ENCODE results near the gene SH3RF3. TPM values are rescaled to one million over a fixed set of nuclear protein-coding genes. Genes with fewer than 3 reads are reported as not detected.

SH3RF3 gene
- total RNA-seq, 1 donor from 2014 or later, result 7.9 TPM

GRCh38 chr2:109305490-109306167 lies 176.6 kb downstream of the SH3RF3 start:
- Histone ChIP-seq H3K27ac (replicated peaks) (no peak overlapping the region), H3K9me3 (replicated peaks) (no peaks in the 10 kb centered on the region), H3K27me3 (ENCODE audit: low read depth) (no peaks in the 10 kb centered on the region), H3K4me3 (no peak overlapping the region), H3K36me3 (no peaks in the 10 kb centered on the region), H3K4me1 (peaks cover 9% of the 10 kb centered on the region)
- TF ChIP-seq CTCF (IDR thresholded peaks at IDR 0.05; ENCODE audit: borderline replicate concordance), result no peak
- intact Hi-C loops (cut with micrococcal nuclease), result no loop called here
- DNase-seq, result no peak

GRCh38 chr2:109306190-109306589 lies 177.2 kb downstream of the SH3RF3 start:
- Histone ChIP-seq H3K4me1 (peaks cover 4% of the 10 kb centered on the region), H3K27ac (replicated peaks) (no peak overlapping the region), H3K9me3 (replicated peaks) (no peaks in the 10 kb centered on the region), H3K4me3 (no peak overlapping the region), H3K36me3 (no peaks in the 10 kb centered on the region), H3K27me3 (ENCODE audit: low read depth) (no peaks in the 10 kb centered on the region)
- intact Hi-C loops (cut with micrococcal nuclease), result no loop called here
- TF ChIP-seq CTCF (IDR thresholded peaks at IDR 0.05; ENCODE audit: borderline replicate concordance), result no peak
- DNase-seq, result no peak

- intact Hi-C loops (cut with micrococcal nuclease), result no loop called here
- no peaks in the 10 kb centered on the region for H3K9me3 ChIP-seq (replicated peaks)
- no peak for TF ChIP-seq CTCF (IDR thresholded peaks at IDR 0.05; ENCODE audit: borderline replicate concordance)
Measured at GRCh38 chr2:109311771-109312170, 182.8 kb downstream of the SH3RF3 start.

GRCh38 chr2:109312902-109313301 lies 183.9 kb downstream of the SH3RF3 start:
- H3K27ac ChIP-seq (replicated peaks), result no peak overlapping the region
- DNase-seq, result no peak
- H3K4me1 ChIP-seq, result peaks cover 8% of the 10 kb centered on the region
- no peaks in the 10 kb centered on the region for H3K9me3 ChIP-seq (replicated peaks)
- no peaks in the 10 kb centered on the region for H3K27me3 ChIP-seq (ENCODE audit: low read depth)
- no peak overlapping the region for H3K4me3 ChIP-seq
- H3K36me3 ChIP-seq, result no peaks in the 10 kb centered on the region
- TF ChIP-seq CTCF (IDR thresholded peaks at IDR 0.05; ENCODE audit: borderline replicate concordance), result no peak
- intact Hi-C loops (cut with micrococcal nuclease), result no loop called here

More at GRCh38 chr2:109311771-109312170, 182.8 kb downstream of the SH3RF3 start:
- no peak overlapping the region for H3K4me3 ChIP-seq
- H3K27me3 ChIP-seq (ENCODE audit: low read depth), result no peaks in the 10 kb centered on the region
- H3K36me3 ChIP-seq, result no peaks in the 10 kb centered on the region
- H3K27ac ChIP-seq (replicated peaks), result no peak overlapping the region
- DNase-seq, result no peak
- H3K4me1 ChIP-seq, result no peaks in the 10 kb centered on the region

- no peak for TF ChIP-seq CTCF (IDR thresholded peaks at IDR 0.05; ENCODE audit: borderline replicate concordance)
- DNase-seq, result no peak
- Histone ChIP-seq H3K4me3 (no peak overlapping the region), H3K4me1 (peaks cover 13% of the 10 kb centered on the region), H3K36me3 (no peaks in the 10 kb centered on the region), H3K27ac (replicated peaks) (no peak overlapping the region), H3K27me3 (ENCODE audit: low read depth) (no peaks in the 10 kb centered on the region), H3K9me3 (replicated peaks) (no peaks in the 10 kb centered on the region)
- intact Hi-C loops (cut with micrococcal nuclease), result no loop called here
Measured at GRCh38 chr2:109313343-109313742, 184.3 kb downstream of the SH3RF3 start.

Measured in left ventricle myocardium inferior (tissue), 1 donor.